ENCODE measurements around the gene PDE5A. TPM values are rescaled to one million over a fixed set of nuclear protein-coding genes. Genes with fewer than 3 reads are reported as not detected.
"Not testable (repeated sequence)": the region's sequence is repeated elsewhere in the genome, so short reads cannot be mapped to it uniquely, and the experiment has no call there.

PDE5A gene
- total and polyA plus RNA-seq, 2 donors (not counting 3 experiments of a cell fraction or from before 2014, with no cell fraction given): 0.73 to 2.3 TPM

- ChIA-PET POLR2A (no interaction called here), CTCF (interaction anchor here (1.9 to 4.4 kb wide), 2 partner anchors 10 to 14 kb away, joined by 4 to 21 read pairs; partner anchors contain the start of gene PDE5A)
- H3K4me1 ChIP-seq (ENCODE audit: control insufficient read depth, extremely low read depth, insufficient read depth, low read length): no peaks in the 10 kb centered on the region
- intact Hi-C loops (cut with micrococcal nuclease): no loop called here
- no peak for DNase-seq (ENCODE audit: low read depth, low spot score)
- dilution Hi-C loops (cut with MboI; ENCODE audit: extremely low pct_ligation_motif_present, low sequenced_read_pairs): no loop called here
- H4K20me1 ChIP-seq (replicated peaks; ENCODE audit: control insufficient read depth, extremely low read depth, insufficient read depth, low read length): no peaks in the 10 kb centered on the region
- TF ChIP-seq, protein P1, sequence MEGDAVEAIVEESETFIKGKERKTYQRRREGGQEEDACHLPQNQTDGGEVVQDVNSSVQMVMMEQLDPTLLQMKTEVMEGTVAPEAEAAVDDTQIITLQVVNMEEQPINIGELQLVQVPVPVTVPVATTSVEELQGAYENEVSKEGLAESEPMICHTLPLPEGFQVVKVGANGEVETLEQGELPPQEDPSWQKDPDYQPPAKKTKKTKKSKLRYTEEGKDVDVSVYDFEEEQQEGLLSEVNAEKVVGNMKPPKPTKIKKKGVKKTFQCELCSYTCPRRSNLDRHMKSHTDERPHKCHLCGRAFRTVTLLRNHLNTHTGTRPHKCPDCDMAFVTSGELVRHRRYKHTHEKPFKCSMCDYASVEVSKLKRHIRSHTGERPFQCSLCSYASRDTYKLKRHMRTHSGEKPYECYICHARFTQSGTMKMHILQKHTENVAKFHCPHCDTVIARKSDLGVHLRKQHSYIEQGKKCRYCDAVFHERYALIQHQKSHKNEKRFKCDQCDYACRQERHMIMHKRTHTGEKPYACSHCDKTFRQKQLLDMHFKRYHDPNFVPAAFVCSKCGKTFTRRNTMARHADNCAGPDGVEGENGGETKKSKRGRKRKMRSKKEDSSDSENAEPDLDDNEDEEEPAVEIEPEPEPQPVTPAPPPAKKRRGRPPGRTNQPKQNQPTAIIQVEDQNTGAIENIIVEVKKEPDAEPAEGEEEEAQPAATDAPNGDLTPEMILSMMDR (IDR thresholded peaks at IDR 0.05; ENCODE audit: extremely low read depth in 1 of 2, insufficient read depth in 1 of 2, low read depth in 1 of 2, low read length in 2 of 2): no peak
- no peak for TF ChIP-seq POLR2A (IDR thresholded peaks at IDR 0.05; ENCODE audit: low read depth, low read length)
- TF ChIP-seq POLR2AphosphoS5 (IDR thresholded peaks at IDR 0.05; ENCODE audit: insufficient read depth, low read depth, low read length): no peak
- no peak for TF ChIP-seq EZH2 (IDR thresholded peaks at IDR 0.05; ENCODE audit: borderline replicate concordance, low read depth, low read length, severe bottlenecking)
- no peak for TF ChIP-seq MAX (IDR thresholded peaks at IDR 0.05; ENCODE audit: insufficient read depth, insufficient read length)
- TF ChIP-seq FOS (IDR thresholded peaks at IDR 0.05; ENCODE audit: borderline replicate concordance, insufficient read depth, low read length): no peak
- no peak overlapping the region for H2AFZ ChIP-seq (ENCODE audit: low read depth, low read length)
- no peak overlapping the region for H3K4me3 ChIP-seq (replicated peaks in 1 of 3; ENCODE audit: insufficient read depth in 1 of 3, low read depth in 1 of 3, low read length in 3 of 3)
- no peak overlapping the region for H3K27ac ChIP-seq (ENCODE audit: insufficient read depth, low read depth, low read length)
- no peak overlapping the region for H3K4me2 ChIP-seq (ENCODE audit: insufficient read depth, low read length)
- no TSS peak for BruUV-seq (replicated peaks)
- no peaks in the 10 kb centered on the region for H3K9me3 ChIP-seq (replicated peaks; ENCODE audit: control insufficient read depth, insufficient read depth, low read length)
- H3K36me3 ChIP-seq (ENCODE audit: control insufficient read depth in 2 of 2, extremely low read depth in 1 of 2, insufficient read depth in 2 of 2, low read length in 2 of 2): no peaks in the 10 kb centered on the region
- no peak overlapping the region for H3K9ac ChIP-seq (replicated peaks; ENCODE audit: extremely low read depth, insufficient read depth, low read length)
- peaks cover 2 to 5% of the 10 kb centered on the region in 2 experiments for H3K27me3 ChIP-seq (ENCODE audit: control insufficient read depth in 2 of 2, insufficient read depth in 2 of 2, low read length in 2 of 2)
- no peaks in the 10 kb centered on the region for H3K9me1 ChIP-seq (replicated peaks; ENCODE audit: control insufficient read depth, extremely low read depth, insufficient read depth, low read length)
- FAIRE-seq: no peak
- H3K79me2 ChIP-seq (ENCODE audit: control insufficient read depth, insufficient read depth, low read length): no peaks in the 10 kb centered on the region
These were observed 9.8 kb upstream of the PDE5A start for GRCh38 chr4:119638359-119638758.

DNA sequence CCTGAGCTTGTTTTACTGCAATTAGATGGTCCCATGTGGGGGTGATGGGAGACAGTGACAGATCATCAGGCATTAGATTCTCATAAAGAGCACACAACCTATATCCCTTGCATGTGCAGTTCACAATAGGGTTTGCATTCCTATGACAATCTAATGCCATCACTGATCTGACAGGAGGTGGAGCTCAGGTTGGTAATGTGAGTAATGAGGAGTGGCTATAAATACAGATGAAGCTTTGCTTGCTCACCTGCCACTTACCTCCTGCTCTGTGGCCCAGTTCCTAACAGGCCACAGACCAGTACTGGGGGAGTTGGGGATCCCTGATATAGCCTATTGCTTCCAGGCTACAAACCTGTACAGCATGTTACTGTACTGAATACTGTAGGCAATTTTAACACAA is 8.2 kb upstream of the PDE5A start:
- intact Hi-C loops (cut with micrococcal nuclease): not testable (repeated sequence)

More for the DNA sequence above, 8.2 kb upstream of the PDE5A start:
- POLR2A ChIA-PET; H4K20me1 ChIP-seq (replicated peaks; ENCODE audit: control insufficient read depth, extremely low read depth, insufficient read depth, low read length); FAIRE-seq; H3K4me3 ChIP-seq (replicated peaks in 1 of 3; ENCODE audit: insufficient read depth in 1 of 3, low read depth in 1 of 3, low read length in 3 of 3); H3K9me1 ChIP-seq (replicated peaks; ENCODE audit: control insufficient read depth, extremely low read depth, insufficient read depth, low read length); H3K9me3 ChIP-seq (replicated peaks; ENCODE audit: control insufficient read depth, insufficient read depth, low read length); BruUV-seq (replicated peaks); H3K27me3 ChIP-seq (ENCODE audit: control insufficient read depth in 2 of 2, insufficient read depth in 2 of 2, low read length in 2 of 2); H3K4me1 ChIP-seq (ENCODE audit: control insufficient read depth, extremely low read depth, insufficient read depth, low read length); H3K4me2 ChIP-seq (ENCODE audit: insufficient read depth, low read length); H3K36me3 ChIP-seq (ENCODE audit: control insufficient read depth in 2 of 2, extremely low read depth in 1 of 2, insufficient read depth in 2 of 2, low read length in 2 of 2); dilution Hi-C loops (cut with MboI; ENCODE audit: extremely low pct_ligation_motif_present, low sequenced_read_pairs); H3K27ac ChIP-seq (ENCODE audit: insufficient read depth, low read depth, low read length); DNase-seq (ENCODE audit: low read depth, low spot score); H2AFZ ChIP-seq (ENCODE audit: low read depth, low read length); H3K79me2 ChIP-seq (ENCODE audit: control insufficient read depth, insufficient read depth, low read length); H3K9ac ChIP-seq (replicated peaks; ENCODE audit: extremely low read depth, insufficient read depth, low read length): not testable (repeated sequence)
- CTCF ChIA-PET: interaction anchor here (1.9 to 4.4 kb wide), 2 partner anchors 9 to 12 kb away, joined by 4 to 21 read pairs; partner anchors contain the start of gene PDE5A
